H7 (cell line): ENCODE results near the gene VPS39. TPM values are rescaled to one million over a fixed set of nuclear protein-coding genes. Genes with fewer than 3 reads are reported as not detected.

ENCODE experiments used
- DNase-seq: peaks from one replicate; pipeline ENCODE4 v3.0.0; 2012
- H3K27me3 ChIP-seq: 2 replicates; pipeline ENCODE4 v1.6.0; 2011; ENCODE audit warnings: mild to moderate bottlenecking, low read length; ENCODE audit not compliant: control insufficient read depth, insufficient read depth
- H3K36me3 ChIP-seq: replicated peaks from 2 replicates; pipeline ENCODE4 v1.5.1; 2011; ENCODE audit warnings: low read length; ENCODE audit not compliant: control insufficient read depth, insufficient read depth
- H3K4me3 ChIP-seq: 2 replicates; pipeline ENCODE4 v1.5.1; 2011; ENCODE audit warnings: low read depth, mild to moderate bottlenecking, control low read depth, low read length, moderate library complexity; ENCODE audit not compliant: insufficient read depth
- total RNA-seq: library from RNA; depleted of rRNA; stranded (reverse); fragments of >200 nt; shearing (Covaris generic); gene quantifications from 2 replicates; pipeline ENCODE4 v1.2.3, GENCODE V29; 2014; rRNA removed

Gene VPS39
- total RNA-seq, 1 experiment from 2014 or later: 26.6 TPM

- no peak overlapping the region for H3K4me3 ChIP-seq
- H3K27me3 ChIP-seq: no peaks in the 10 kb centered on the region
- no peaks in the 10 kb centered on the region for H3K36me3 ChIP-seq
- DNase-seq: no peak
Observed at GRCh38 chr15:42129364-42129763, 78.7 kb downstream of the VPS39 start.

- Histone ChIP-seq H3K36me3 (no peaks in the 10 kb centered on the region), H3K27me3 (no peaks in the 10 kb centered on the region), H3K4me3 (no peak overlapping the region)
- no peak for DNase-seq
Observed at GRCh38 chr15:42128476-42128875, 79.6 kb downstream of the VPS39 start.

- no peak for DNase-seq
- no peaks in the 10 kb centered on the region for H3K36me3 ChIP-seq
- H3K27me3 ChIP-seq: no peaks in the 10 kb centered on the region
- H3K4me3 ChIP-seq: no peak overlapping the region
Observed at GRCh38 chr15:42123546-42123945, 84.6 kb downstream of the VPS39 start.

GRCh38 chr15:42121682-42122081 lies 86.4 kb downstream of the VPS39 start:
- Histone ChIP-seq H3K4me3 (no peak overlapping the region), H3K27me3 (no peaks in the 10 kb centered on the region), H3K36me3 (no peaks in the 10 kb centered on the region)
- no peak for DNase-seq

DNA sequence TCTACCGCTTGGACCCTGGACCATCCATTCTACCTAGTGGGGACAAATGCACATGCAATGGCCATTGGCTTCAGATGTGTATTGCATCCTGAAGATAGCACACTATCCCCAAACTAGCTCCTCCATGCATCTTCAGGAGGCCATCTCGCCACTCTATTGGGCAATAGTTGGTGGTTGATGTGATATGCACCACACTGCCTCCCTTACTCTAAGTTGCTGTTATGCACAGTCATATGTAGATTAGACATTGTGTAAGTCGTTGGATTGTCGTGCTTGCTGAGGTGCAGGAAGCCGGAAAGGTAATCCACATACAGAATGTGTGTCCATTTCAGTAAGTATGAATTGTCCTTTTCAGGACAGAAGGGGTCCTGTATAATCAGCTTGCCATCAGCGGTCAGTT lies 87.1 kb downstream of the VPS39 start:
- Histone ChIP-seq H3K27me3 (no peaks in the 10 kb centered on the region), H3K36me3 (no peaks in the 10 kb centered on the region), H3K4me3 (no peak overlapping the region)
- no peak for DNase-seq

- Histone ChIP-seq H3K4me3 (no peak overlapping the region), H3K27me3 (no peaks in the 10 kb centered on the region), H3K36me3 (no peaks in the 10 kb centered on the region)
- DNase-seq: no peak
Observed at GRCh38 chr15:42120285-42120684, 87.8 kb downstream of the VPS39 start.

GRCh38 chr15:42119446-42119760 lies 88.7 kb downstream of the VPS39 start:
- Histone ChIP-seq H3K27me3 (no peaks in the 10 kb centered on the region), H3K36me3 (no peaks in the 10 kb centered on the region), H3K4me3 (no peak overlapping the region)
- no peak for DNase-seq

- H3K36me3 ChIP-seq: no peaks in the 10 kb centered on the region
- no peak overlapping the region for H3K4me3 ChIP-seq
- H3K27me3 ChIP-seq: no peaks in the 10 kb centered on the region
- peak; percentile 51 for DNase-seq
Observed at GRCh38 chr15:42118650-42119445, 89.3 kb downstream of the VPS39 start.

DNA sequence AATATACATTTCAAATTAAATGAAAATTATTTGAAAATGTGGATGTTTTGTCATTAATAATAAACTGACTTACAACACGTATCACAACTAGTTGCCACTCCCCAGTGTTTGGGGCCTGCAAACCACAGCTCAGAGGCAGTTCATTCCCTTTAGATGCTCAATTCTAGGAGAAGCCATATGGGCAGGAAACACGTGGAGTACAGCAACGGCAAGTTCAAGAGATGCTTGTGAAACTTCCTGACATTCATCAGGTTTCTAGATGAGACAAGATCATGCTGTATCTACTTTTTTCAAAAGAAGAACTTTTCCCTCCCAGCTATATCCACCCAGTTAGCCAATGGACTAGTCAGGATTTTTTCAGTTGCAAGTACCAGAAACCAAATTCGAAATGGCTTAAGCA lies 96.2 kb downstream of the VPS39 start:
- no peak for DNase-seq
- H3K27me3 ChIP-seq: no peaks in the 10 kb centered on the region
- H3K36me3 ChIP-seq: no peaks in the 10 kb centered on the region
- H3K4me3 ChIP-seq: no peak overlapping the region

- Histone ChIP-seq H3K4me3 (no peak overlapping the region), H3K27me3 (no peaks in the 10 kb centered on the region), H3K36me3 (no peaks in the 10 kb centered on the region)
- DNase-seq: no peak
Observed at GRCh38 chr15:42110367-42110766, 97.7 kb downstream of the VPS39 start.

DNA sequence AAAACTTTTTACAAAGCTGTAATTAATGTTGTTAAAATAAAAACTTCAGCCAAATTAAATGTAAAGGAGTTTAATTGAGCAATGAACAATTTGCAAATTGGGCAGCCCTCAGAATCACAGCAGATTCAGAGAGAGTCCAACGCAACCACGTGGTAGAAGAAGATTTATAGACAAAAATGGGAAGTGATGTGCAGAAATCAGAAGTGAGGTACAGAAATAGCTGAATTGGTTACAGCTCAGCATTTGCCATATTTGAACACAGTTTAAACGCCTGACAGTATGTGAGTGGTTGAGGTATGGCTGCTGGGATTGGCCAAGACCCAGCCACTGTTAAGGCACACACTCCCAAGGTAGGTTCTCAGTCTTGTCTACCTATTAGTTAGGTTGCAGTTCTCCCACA lies 99.3 kb downstream of the VPS39 start:
- H3K36me3 ChIP-seq: no peaks in the 10 kb centered on the region
- H3K4me3 ChIP-seq: no peak overlapping the region
- no peaks in the 10 kb centered on the region for H3K27me3 ChIP-seq
- DNase-seq: no peak

Other genes with a start within 250 kb of the VPS39 start
- 22.0 and 22.2 TPM in 2 replicates for gene EHD4, start 235.7 kb downstream of the VPS39 start, total RNA-seq
- gene PLA2G4E, start 187.3 kb downstream of the VPS39 start, total RNA-seq: not detected in 2 replicates
- 0.11 and 0.17 TPM in 2 replicates for gene PLA2G4D, start 113.7 kb downstream of the VPS39 start, total RNA-seq
- gene PLA2G4F, start 51.7 kb downstream of the VPS39 start, total RNA-seq: not detected in 2 replicates
- gene GANC, start 64.9 kb upstream of the VPS39 start, total RNA-seq: 10.8 and 11.2 TPM in 2 replicates
- gene TMEM87A, start 65.1 kb upstream of the VPS39 start, total RNA-seq: 25.2 and 29.8 TPM in 2 replicates
- gene CAPN3, start 151.2 kb upstream of the VPS39 start, total RNA-seq: not detected in 2 replicates